Vagina (tissue), 2 donors: ENCODE measurements around the gene MED12L. TPM values are rescaled to one million over a fixed set of nuclear protein-coding genes. Genes with fewer than 3 reads are reported as not detected.

Experiments
- DNase-seq, 2 donors: peaks; one replicate each; pipeline ENCODE4 v3.0.0-alpha.2; 2017; ENCODE audit errors: extremely low spot score in 2 of 2
- H3K27ac ChIP-seq: fragments of 200-600 bp; sonication (generic); one replicate; pipeline ENCODE4 v1.5.1; 2019
- H3K27me3 ChIP-seq: fragments of 200-600 bp; sonication (generic); one replicate; pipeline ENCODE4 v1.5.1; 2019
- H3K36me3 ChIP-seq, 2 donors: fragments of 200-600 bp; sonication (generic); one replicate each; pipeline ENCODE4 v1.5.1; 2017 to 2019
- H3K4me1 ChIP-seq: fragments of 200-600 bp; sonication (generic); one replicate; pipeline ENCODE4 v1.5.1; 2019
- H3K4me3 ChIP-seq, 2 donors: fragments of 200-600 bp; sonication (generic); 1 replicate in 1 of 2; 2 replicates in 1 of 2; pipeline ENCODE4 v1.5.1; 2016 to 2019
- H3K9me3 ChIP-seq: fragments of 200-600 bp; sonication (generic); one replicate; pipeline ENCODE4 v1.5.1; 2019
- POLR2A ChIP-seq, 2 donors: fragments of 450-650 bp; IDR thresholded peaks; one replicate each; pipeline ENCODE4 v1.6.1; 2017; ENCODE audit warnings: antibody characterized with exemption in 2 of 2, mild to moderate bottlenecking in 2 of 2, moderate library complexity in 2 of 2
- POLR2AphosphoS5 ChIP-seq, 2 donors: sonication (generic); formaldehyde crosslinking; IDR thresholded peaks; one replicate each; pipeline ENCODE4 v1.9.0; 2017; ENCODE audit warnings: antibody characterized with exemption in 2 of 2, mild to moderate bottlenecking in 2 of 2, low read depth in 1 of 2; ENCODE audit not compliant: insufficient read depth in 1 of 2
- intact Hi-C: fragments of 100-400 bp; cut with DNase I; formaldehyde crosslinking; loops from one replicate; pipeline ENCODE4 v1.15.1; 2023
- total RNA-seq: library from RNA; depleted of rRNA; stranded (reverse); fragments of >200 nt; gene quantifications from one replicate; pipeline ENCODE4 v1.2.3, GENCODE V29; 2016
- TF ChIP-seq, protein P1 (sequence below), 3 experiments: fragments of 450-650 bp in 2 of 3; fragments of 200-600 bp in 1 of 3; sonication (generic) in 1 of 3; IDR thresholded peaks; one replicate each; pipeline ENCODE4 v1.5.1; 2017 to 2019; ENCODE audit warnings: antibody characterized with exemption in 3 of 3, mild to moderate bottlenecking in 2 of 3, moderate library complexity in 2 of 3

Gene MED12L
- total RNA-seq, 1 donor from 2014 or later, result 1.7 TPM

DNA sequence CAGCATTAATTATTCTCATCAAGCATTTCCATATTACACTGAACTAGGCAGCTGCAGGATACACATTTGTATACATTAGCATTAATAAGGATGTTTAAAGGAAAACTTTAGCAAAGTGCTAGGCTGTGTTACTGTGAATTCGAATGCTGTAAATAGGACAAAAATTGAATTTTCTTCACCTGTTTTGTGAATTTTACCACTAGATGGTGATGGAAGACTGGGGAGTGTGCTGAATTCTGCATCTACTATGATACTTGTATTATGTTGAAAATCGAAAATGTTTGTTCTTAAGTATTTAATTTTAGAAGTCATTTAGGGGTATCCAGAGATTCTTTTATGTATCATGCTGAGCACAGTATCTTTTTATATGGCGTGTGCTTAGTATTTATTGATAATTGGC lies 205.2 kb downstream of the MED12L start:
- peaks cover 4% of the 10 kb centered on the region for H3K4me1 ChIP-seq
- no peak overlapping the region for H3K27ac ChIP-seq
- H3K4me3 ChIP-seq, result no peak overlapping the region
- no peaks in the 10 kb centered on the region for H3K36me3 ChIP-seq
- no peak for DNase-seq
- intact Hi-C loops, result no loop called here
- no peaks in the 10 kb centered on the region for H3K27me3 ChIP-seq
- no peaks in the 10 kb centered on the region for H3K9me3 ChIP-seq
- no peak for TF ChIP-seq POLR2AphosphoS5 (IDR thresholded peaks at IDR 0.05; ENCODE audit: insufficient read depth in 1 of 2, low read depth in 1 of 2)
- TF ChIP-seq, protein P1, sequence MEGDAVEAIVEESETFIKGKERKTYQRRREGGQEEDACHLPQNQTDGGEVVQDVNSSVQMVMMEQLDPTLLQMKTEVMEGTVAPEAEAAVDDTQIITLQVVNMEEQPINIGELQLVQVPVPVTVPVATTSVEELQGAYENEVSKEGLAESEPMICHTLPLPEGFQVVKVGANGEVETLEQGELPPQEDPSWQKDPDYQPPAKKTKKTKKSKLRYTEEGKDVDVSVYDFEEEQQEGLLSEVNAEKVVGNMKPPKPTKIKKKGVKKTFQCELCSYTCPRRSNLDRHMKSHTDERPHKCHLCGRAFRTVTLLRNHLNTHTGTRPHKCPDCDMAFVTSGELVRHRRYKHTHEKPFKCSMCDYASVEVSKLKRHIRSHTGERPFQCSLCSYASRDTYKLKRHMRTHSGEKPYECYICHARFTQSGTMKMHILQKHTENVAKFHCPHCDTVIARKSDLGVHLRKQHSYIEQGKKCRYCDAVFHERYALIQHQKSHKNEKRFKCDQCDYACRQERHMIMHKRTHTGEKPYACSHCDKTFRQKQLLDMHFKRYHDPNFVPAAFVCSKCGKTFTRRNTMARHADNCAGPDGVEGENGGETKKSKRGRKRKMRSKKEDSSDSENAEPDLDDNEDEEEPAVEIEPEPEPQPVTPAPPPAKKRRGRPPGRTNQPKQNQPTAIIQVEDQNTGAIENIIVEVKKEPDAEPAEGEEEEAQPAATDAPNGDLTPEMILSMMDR (IDR thresholded peaks at IDR 0.05), result peak in 1 of 3 experiments; percentile 28

DNA sequence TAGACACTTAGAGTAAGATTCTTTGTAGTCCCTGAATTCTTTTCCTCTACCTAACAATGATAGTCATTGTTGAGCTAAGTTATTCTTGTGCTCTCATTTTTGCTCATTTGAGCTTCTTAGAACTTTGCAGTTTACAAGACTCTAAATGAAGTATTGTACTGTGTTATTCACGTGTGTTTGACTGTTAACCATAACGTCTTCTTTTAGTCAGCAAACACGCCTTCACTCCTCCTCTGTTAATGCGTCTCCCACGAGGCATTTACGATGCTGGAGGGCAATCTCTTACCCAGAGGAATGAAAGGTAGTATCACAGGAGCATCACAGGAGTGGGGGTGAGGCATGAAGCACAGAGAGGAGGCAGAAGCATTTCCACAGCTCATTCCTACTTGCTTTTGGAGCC lies 207.7 kb downstream of the MED12L start:
- no peak overlapping the region for H3K27ac ChIP-seq
- no peak for DNase-seq
- no peaks in the 10 kb centered on the region for H3K9me3 ChIP-seq
- no peak overlapping the region for H3K4me3 ChIP-seq
- TF ChIP-seq POLR2A (IDR thresholded peaks at IDR 0.05), result no peak
- TF ChIP-seq POLR2AphosphoS5 (IDR thresholded peaks at IDR 0.05; ENCODE audit: insufficient read depth in 1 of 2, low read depth in 1 of 2), result no peak
- TF ChIP-seq, protein P1 (IDR thresholded peaks at IDR 0.05), result no peak
- H3K36me3 ChIP-seq, result no peaks in the 10 kb centered on the region
- H3K4me1 ChIP-seq, result no peaks in the 10 kb centered on the region
- intact Hi-C loops, result no loop called here
- H3K27me3 ChIP-seq, result no peaks in the 10 kb centered on the region

DNA sequence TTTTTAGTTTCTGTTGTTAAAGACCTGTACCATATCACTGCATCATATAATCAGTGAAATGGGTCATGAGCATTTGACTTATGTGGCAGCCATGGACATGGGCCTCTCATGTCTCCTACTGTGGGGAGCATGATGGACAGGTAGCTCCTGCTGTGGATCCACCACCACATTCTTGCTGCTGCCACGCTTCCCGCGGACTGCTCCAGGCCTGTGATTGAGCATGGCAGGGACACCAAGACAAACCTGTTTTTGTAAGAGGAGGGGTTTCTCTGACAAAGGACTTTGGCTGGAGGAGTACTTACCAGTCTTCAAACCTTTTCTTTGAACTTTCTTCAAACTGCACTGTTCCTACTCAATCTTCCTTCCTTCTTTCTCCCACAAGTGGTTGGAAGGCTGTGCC lies 210.8 kb downstream of the MED12L start:
- H3K9me3 ChIP-seq, result no peaks in the 10 kb centered on the region
- no peak for DNase-seq
- H3K4me1 ChIP-seq, result no peaks in the 10 kb centered on the region
- no peak for TF ChIP-seq POLR2AphosphoS5 (IDR thresholded peaks at IDR 0.05; ENCODE audit: insufficient read depth in 1 of 2, low read depth in 1 of 2)
- TF ChIP-seq, protein P1 (IDR thresholded peaks at IDR 0.05), result no peak
- TF ChIP-seq POLR2A (IDR thresholded peaks at IDR 0.05), result no peak
- no peak overlapping the region for H3K4me3 ChIP-seq
- intact Hi-C loops, result no loop called here
- H3K36me3 ChIP-seq, result no peaks in the 10 kb centered on the region
- H3K27me3 ChIP-seq, result no peaks in the 10 kb centered on the region
- H3K27ac ChIP-seq, result no peak overlapping the region

DNA sequence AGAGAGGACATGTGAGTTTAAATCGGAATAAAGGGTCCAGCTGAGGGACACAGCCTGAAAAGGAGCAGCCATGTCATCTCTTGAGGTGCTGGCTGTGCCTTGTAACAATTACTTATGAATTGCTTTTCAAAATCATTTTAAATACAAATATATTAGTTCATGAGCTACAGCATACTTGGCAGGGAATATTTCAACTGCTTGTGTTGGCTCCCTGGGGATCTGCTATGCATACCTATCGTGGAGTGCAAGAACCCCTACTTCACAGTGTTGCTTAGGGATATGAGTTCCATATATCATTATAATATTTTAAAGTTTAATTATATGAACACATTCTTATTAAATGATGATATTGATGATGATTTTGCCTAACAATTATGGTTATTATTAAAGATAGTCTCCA lies 212.0 kb downstream of the MED12L start:
- DNase-seq, result no peak
- no peak for TF ChIP-seq POLR2AphosphoS5 (IDR thresholded peaks at IDR 0.05; ENCODE audit: insufficient read depth in 1 of 2, low read depth in 1 of 2)
- TF ChIP-seq POLR2A (IDR thresholded peaks at IDR 0.05), result no peak
- TF ChIP-seq, protein P1 (IDR thresholded peaks at IDR 0.05), result no peak

DNA sequence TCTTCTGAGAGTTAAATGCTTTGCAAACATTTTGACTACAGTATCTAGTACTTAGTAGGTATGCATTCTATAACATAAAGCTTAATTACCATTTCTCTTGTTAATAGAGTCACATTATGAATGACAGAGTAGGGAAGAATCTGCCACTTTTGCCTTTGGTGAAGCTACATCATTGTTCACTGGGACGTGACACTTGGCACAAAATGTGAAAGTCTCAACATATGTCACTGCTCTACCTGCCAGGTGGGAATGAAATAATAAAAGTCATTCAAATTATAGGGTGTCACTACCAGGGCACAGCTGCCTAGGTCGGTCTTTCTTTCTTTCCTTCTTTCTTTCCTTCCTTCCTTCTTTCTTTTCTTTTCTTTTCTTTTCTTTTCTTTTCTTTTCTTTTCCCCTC lies 213.5 kb downstream of the MED12L start:
- H3K27me3 ChIP-seq, result no peaks in the 10 kb centered on the region
- TF ChIP-seq POLR2A (IDR thresholded peaks at IDR 0.05) (no peak), POLR2AphosphoS5 (IDR thresholded peaks at IDR 0.05; ENCODE audit: insufficient read depth in 1 of 2, low read depth in 1 of 2) (no peak)
- TF ChIP-seq, protein P1 (IDR thresholded peaks at IDR 0.05), result no peak
- DNase-seq, result no peak
- H3K4me1 ChIP-seq, result no peaks in the 10 kb centered on the region
- no peak overlapping the region for H3K27ac ChIP-seq
- intact Hi-C loops, result no loop called here
- no peaks in the 10 kb centered on the region for H3K36me3 ChIP-seq
- H3K9me3 ChIP-seq, result no peaks in the 10 kb centered on the region
- no peak overlapping the region for H3K4me3 ChIP-seq

More for the DNA sequence above, 212.0 kb downstream of the MED12L start:
- no peaks in the 10 kb centered on the region for H3K27me3 ChIP-seq
- H3K4me1 ChIP-seq, result no peaks in the 10 kb centered on the region
- no peaks in the 10 kb centered on the region for H3K36me3 ChIP-seq
- no peak overlapping the region for H3K27ac ChIP-seq
- intact Hi-C loops, result no loop called here
- no peak overlapping the region for H3K4me3 ChIP-seq
- no peaks in the 10 kb centered on the region for H3K9me3 ChIP-seq
